CD4-positive, alpha-beta T cell (primary cell): ENCODE data around the gene KRTAP12-4. TPM values are rescaled to one million over a fixed set of nuclear protein-coding genes. Genes with fewer than 3 reads are reported as not detected.

Experiments
- ATAC-seq: fragments of 200-7000 bp; cut with Tn5 transposase; one replicate; pipeline ENCODE4 v1.10.0; 2022; ENCODE audit warnings: mild to moderate bottlenecking; ENCODE audit not compliant: poor library complexity
- CTCF ChIA-PET: fragments of 350-600 bp; sonication (Branson Sonifier 250); formaldehyde crosslinking; loops from one replicate; lab custom pipeline; 2021; ENCODE audit warnings: antibody characterized with exemption, inconsistent platforms; lab: Charles Lee
- POLR2A ChIA-PET: fragments of 350-600 bp; sonication (Branson Sonifier 250); formaldehyde crosslinking; loops from one replicate; lab custom pipeline; 2021; ENCODE audit warnings: antibody characterized with exemption, inconsistent platforms; lab: Charles Lee
- DNase-seq, 14 experiments: peaks; one replicate each; pipeline ENCODE4 v3.0.0-alpha.2; 2013 to 2020; ENCODE audit warnings: mixed read lengths in 2 of 14
- H3K27ac ChIP-seq, 2 donors: one replicate each; pipeline versions ENCODE4 v1.5.1 to v1.7.0; 2013; ENCODE audit warnings: low read length in 2 of 2, low read depth in 1 of 2, mild to moderate bottlenecking in 1 of 2
- H3K27me3 ChIP-seq, 2 experiments: 1 replicate in 1 of 2; 2 replicates in 1 of 2; pipeline versions ENCODE4 v1.6.1 to v1.7.0; 2013; ENCODE audit warnings: low read length in 2 of 2, control low read depth in 1 of 2, mild to moderate bottlenecking in 1 of 2, moderate library complexity in 1 of 2; ENCODE audit not compliant: insufficient read depth in 2 of 2, control insufficient read depth in 1 of 2
- H3K36me3 ChIP-seq: one replicate; pipeline ENCODE4 v1.6.1; 2013; ENCODE audit warnings: low read length, control low read depth; ENCODE audit not compliant: insufficient read depth
- H3K4me1 ChIP-seq: one replicate; pipeline ENCODE4 v1.6.1; 2013; ENCODE audit warnings: low read length, control low read depth; ENCODE audit not compliant: insufficient read depth
- H3K4me3 ChIP-seq: one replicate; pipeline ENCODE4 v1.5.1; 2013; ENCODE audit warnings: mild to moderate bottlenecking, low read length, moderate library complexity
- H3K9me3 ChIP-seq, 2 experiments: 1 replicate in 1 of 2; 2 replicates in 1 of 2; pipeline versions ENCODE4 v1.6.1 to v1.7.0; 2013; ENCODE audit warnings: low read length in 2 of 2, mild to moderate bottlenecking in 2 of 2, control low read depth in 1 of 2, moderate library complexity in 1 of 2; ENCODE audit not compliant: control insufficient read depth in 1 of 2, insufficient read depth in 1 of 2
- H3K27ac Mint-ChIP-seq: one replicate; pipeline ENCODE4 v1.8.0; 2020; ENCODE audit warnings: mixed read lengths
- H3K27me3 Mint-ChIP-seq: one replicate; pipeline ENCODE4 v1.8.0; 2021; ENCODE audit warnings: mixed read lengths
- H3K36me3 Mint-ChIP-seq: one replicate; pipeline ENCODE4 v1.8.0; 2021; ENCODE audit warnings: low read depth, mixed read lengths
- H3K4me1 Mint-ChIP-seq: one replicate; pipeline ENCODE4 v1.8.0; 2021; ENCODE audit warnings: low read depth, mixed read lengths
- H3K4me3 Mint-ChIP-seq: one replicate; pipeline ENCODE4 v1.8.0; 2020; ENCODE audit warnings: mild to moderate bottlenecking, mixed read lengths
- H3K9me3 Mint-ChIP-seq: one replicate; pipeline ENCODE4 v1.8.0; 2020; ENCODE audit warnings: mixed read lengths
- intact Hi-C, 2 experiments: fragments of 100-400 bp; cut with DNase I in 1 of 2; cut with micrococcal nuclease in 1 of 2; formaldehyde crosslinking; loops; one replicate each; pipeline versions ENCODE4 v1.15.1 to v1.9.0; 2023 to 2025; cut with DNase I, micrococcal nuclease
- total RNA-seq, 174 experiments: library from RNA in 2 of 174; stranded (reverse) in 2 of 174; gene quantifications; one replicate each; pipeline ENCODE4 v1.2.3 and lab custom pipeline; 2021 to 2026
- TF ChIP-seq, protein P1 (sequence below): fragments of 200-600 bp; IDR thresholded peaks from one replicate; pipeline ENCODE4 v1.8.0; 2022; ENCODE audit warnings: antibody characterized with exemption, mild to moderate bottlenecking

KRTAP12-4 gene
- total RNA-seq, 2 experiments from 2014 or later: not detected

GRCh38 chr21:44617071-44617501 is 37.4 kb downstream of the KRTAP12-4 start:
- ATAC-seq (no peak), DNase-seq (no peak)
- CTCF ChIA-PET: no interaction called here
- Mint-ChIP-seq H3K4me1 (peaks cover 52% of the 10 kb centered on the region), H3K27ac (peak overlapping the region; percentile 88), H3K27me3 (no peaks in the 10 kb centered on the region), H3K4me3 (no peak overlapping the region), H3K36me3 (peaks cover 33% of the 10 kb centered on the region), H3K9me3 (peaks cover 20% of the 10 kb centered on the region)
- intact Hi-C loops: loop anchor here (5.0 to 10.0 kb wide), 3 partner anchors 35 to 105 kb away; partner anchors contain the start of genes KRTAP10-1 (in 1 of the 2) and KRTAP12-4 (in 1 of the 2)
- Histone ChIP-seq H3K9me3 (peaks cover 10 to 11% of the 10 kb centered on the region in 2 experiments), H3K36me3 (no peaks in the 10 kb centered on the region), H3K27me3 (no peaks in the 10 kb centered on the region), H3K4me1 (peaks cover 42% of the 10 kb centered on the region), H3K4me3 (no peak overlapping the region), H3K27ac (no peak overlapping the region)
- TF ChIP-seq, protein P1, sequence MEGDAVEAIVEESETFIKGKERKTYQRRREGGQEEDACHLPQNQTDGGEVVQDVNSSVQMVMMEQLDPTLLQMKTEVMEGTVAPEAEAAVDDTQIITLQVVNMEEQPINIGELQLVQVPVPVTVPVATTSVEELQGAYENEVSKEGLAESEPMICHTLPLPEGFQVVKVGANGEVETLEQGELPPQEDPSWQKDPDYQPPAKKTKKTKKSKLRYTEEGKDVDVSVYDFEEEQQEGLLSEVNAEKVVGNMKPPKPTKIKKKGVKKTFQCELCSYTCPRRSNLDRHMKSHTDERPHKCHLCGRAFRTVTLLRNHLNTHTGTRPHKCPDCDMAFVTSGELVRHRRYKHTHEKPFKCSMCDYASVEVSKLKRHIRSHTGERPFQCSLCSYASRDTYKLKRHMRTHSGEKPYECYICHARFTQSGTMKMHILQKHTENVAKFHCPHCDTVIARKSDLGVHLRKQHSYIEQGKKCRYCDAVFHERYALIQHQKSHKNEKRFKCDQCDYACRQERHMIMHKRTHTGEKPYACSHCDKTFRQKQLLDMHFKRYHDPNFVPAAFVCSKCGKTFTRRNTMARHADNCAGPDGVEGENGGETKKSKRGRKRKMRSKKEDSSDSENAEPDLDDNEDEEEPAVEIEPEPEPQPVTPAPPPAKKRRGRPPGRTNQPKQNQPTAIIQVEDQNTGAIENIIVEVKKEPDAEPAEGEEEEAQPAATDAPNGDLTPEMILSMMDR: no peak
- POLR2A ChIA-PET: interaction anchor here (1.4 kb wide), 1 partner anchor 41 kb away, joined by 3 read pairs; the partner anchor contains the start of gene KRTAP12-3

GRCh38 chr21:44616591-44616926 is 37.9 kb downstream of the KRTAP12-4 start:
- intact Hi-C loops: loop anchor here (5.0 to 10.0 kb wide), 3 partner anchors 36 to 106 kb away; partner anchors contain the start of genes KRTAP10-1 (in 1 of the 2) and KRTAP12-4 (in 1 of the 2)
- H3K4me3 Mint-ChIP-seq: peak overlapping the region; percentile 25
- H3K9me3 Mint-ChIP-seq: peaks cover 16% of the 10 kb centered on the region
- H3K27ac Mint-ChIP-seq: no peak overlapping the region
- H3K27me3 ChIP-seq: no peaks in the 10 kb centered on the region
- ATAC-seq: no peak
- ChIA-PET CTCF (no interaction called here), POLR2A (interaction anchor here (1.4 kb wide), 1 partner anchor 41 kb away, joined by 3 read pairs; the partner anchor contains the start of gene KRTAP12-3)
- H3K36me3 Mint-ChIP-seq: peaks cover 28% of the 10 kb centered on the region
- no peaks in the 10 kb centered on the region for H3K36me3 ChIP-seq
- peaks cover 13 to 16% of the 10 kb centered on the region in 2 experiments for H3K9me3 ChIP-seq
- no peak for DNase-seq
- no peak overlapping the region for H3K4me3 ChIP-seq
- H3K4me1 Mint-ChIP-seq: peaks cover 52% of the 10 kb centered on the region
- H3K27ac ChIP-seq: no peak overlapping the region
- peaks cover 42% of the 10 kb centered on the region for H3K4me1 ChIP-seq
- TF ChIP-seq, protein P1: no peak
- no peaks in the 10 kb centered on the region for H3K27me3 Mint-ChIP-seq

DNA sequence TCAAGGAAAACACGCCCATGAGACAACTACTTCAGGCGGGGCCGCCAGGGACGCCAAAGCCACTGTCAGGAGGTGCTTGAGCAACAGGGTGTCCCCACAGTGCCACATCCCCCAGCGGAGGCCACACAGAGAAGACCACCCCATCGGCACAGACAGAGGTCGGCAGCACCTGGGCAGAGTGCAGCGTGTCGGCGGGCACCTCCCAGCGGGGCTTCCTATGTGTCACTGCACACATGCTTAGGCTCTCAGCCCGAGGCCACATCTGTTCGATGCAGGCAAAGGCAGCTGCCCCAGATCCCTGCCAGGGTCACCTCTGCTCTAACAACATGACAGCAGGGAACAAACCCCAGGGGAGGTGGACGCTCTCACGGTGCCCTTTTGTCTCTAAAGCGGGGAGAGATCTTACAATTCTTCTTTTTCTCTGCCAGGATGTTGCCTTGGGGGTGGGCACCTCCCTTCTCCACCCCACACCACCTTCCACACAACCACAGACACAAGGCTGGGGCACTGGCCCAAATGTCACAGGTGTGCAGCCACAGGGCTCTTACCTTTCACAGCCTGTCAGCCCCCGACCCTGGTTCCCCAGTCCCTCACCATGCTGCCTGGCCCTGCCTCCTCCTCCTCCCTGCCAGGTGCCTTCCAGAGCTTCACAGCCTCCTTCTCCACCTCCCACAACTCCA is 38.4 kb downstream of the KRTAP12-4 start:
- no peaks in the 10 kb centered on the region for H3K27me3 ChIP-seq
- TF ChIP-seq, protein P1: no peak
- Mint-ChIP-seq H3K36me3 (peaks cover 24% of the 10 kb centered on the region), H3K4me1 (peaks cover 52% of the 10 kb centered on the region), H3K9me3 (peaks cover 16% of the 10 kb centered on the region), H3K4me3 (peak overlapping the region; percentile 25), H3K27me3 (no peaks in the 10 kb centered on the region), H3K27ac (peak overlapping the region; percentile 14)
- H3K27ac ChIP-seq: no peak overlapping the region
- H3K4me1 ChIP-seq: peaks cover 42% of the 10 kb centered on the region
- H3K9me3 ChIP-seq: peaks cover 15 to 17% of the 10 kb centered on the region in 2 experiments
- no peak for DNase-seq
- intact Hi-C loops: loop anchor here (5.0 to 10.0 kb wide), 3 partner anchors 36 to 106 kb away; partner anchors contain the start of genes KRTAP10-1 (in 1 of the 2) and KRTAP12-4 (in 1 of the 2)
- ChIA-PET POLR2A (interaction anchor here (1.4 kb wide), 1 partner anchor 42 kb away, joined by 3 read pairs; the partner anchor contains the start of gene KRTAP12-3), CTCF (no interaction called here)
- ATAC-seq: no peak
- no peak overlapping the region for H3K4me3 ChIP-seq
- no peaks in the 10 kb centered on the region for H3K36me3 ChIP-seq
